ENCODE measurements around the gene BAG1. TPM values are rescaled to one million over a fixed set of nuclear protein-coding genes. Genes with fewer than 3 reads are reported as not detected.

Gene BAG1
- total and polyA plus RNA-seq, 2 of the 13 experiments (the other 11 are each of a cell fraction or from before 2014, with no cell fraction given) = 23.1 to 59.5 TPM

DNA sequence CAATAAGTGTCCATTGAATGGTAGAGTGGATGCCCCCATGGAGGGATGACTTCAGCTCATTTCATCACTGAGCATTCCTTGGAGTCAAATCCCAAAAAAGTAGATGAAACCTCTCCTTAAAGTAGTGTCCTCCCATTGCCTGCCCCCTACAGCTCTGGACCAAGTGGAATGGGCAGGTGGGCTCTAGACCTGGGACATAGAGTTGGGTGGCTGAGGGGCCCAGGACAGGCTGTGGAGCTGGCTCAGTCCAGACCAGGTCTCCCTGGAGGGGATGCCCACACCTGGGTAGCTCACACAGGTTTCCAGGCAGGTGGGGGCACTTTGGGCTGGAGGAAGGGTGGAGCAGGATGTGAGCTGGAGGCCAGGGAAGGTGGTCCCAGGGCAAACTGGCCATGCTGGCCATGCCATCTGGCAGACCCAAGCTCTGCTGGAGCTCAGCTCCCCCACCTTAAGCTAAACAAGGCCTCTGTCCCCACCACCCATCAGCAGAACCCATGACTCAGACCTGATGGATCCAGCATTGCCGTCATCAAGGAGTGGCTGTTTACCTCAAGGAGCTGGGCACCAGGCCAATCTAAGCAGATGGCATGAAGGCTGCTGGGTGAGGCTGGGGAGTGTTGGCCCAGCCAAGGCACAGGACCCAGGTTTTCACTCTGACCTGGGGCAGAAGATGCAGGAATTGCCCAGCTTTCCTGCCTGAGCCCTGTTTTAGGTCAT, 30.7 kb downstream of the BAG1 start:
- Histone ChIP-seq H3K36me3 (replicated peaks in 1 of 2; ENCODE audit: control insufficient read depth in 1 of 2, insufficient read depth in 2 of 2, low read length in 2 of 2) (no peaks in the 10 kb centered on the region), H2AFZ (ENCODE audit: low read length) (no peak overlapping the region), H3K79me2 (ENCODE audit: insufficient read depth, low read length) (no peaks in the 10 kb centered on the region), H3K4me1 (ENCODE audit: insufficient read depth, low read length) (peaks cover 35% of the 10 kb centered on the region), H3K9me3 (ENCODE audit: low read length) (no peaks in the 10 kb centered on the region), H3K27me3 (ENCODE audit: control insufficient read depth in 1 of 2, insufficient read depth in 2 of 2, low read length in 2 of 2) (peaks cover 2 to 7% of the 10 kb centered on the region in 2 experiments; a peak in 2 of 5 replicates), H3K9ac (ENCODE audit: insufficient read depth, low read depth, low read length) (no peak overlapping the region), H3K4me3 (replicated peaks in 1 of 3; ENCODE audit: insufficient read depth in 1 of 3, low read depth in 2 of 3, low read length in 3 of 3) (no peak overlapping the region), H4K20me1 (ENCODE audit: insufficient read depth, low read length) (no peaks in the 10 kb centered on the region), H3K4me2 (ENCODE audit: low read depth, low read length) (no peak overlapping the region), H3K27ac (ENCODE audit: extremely low read length, insufficient read depth, low read length) (no peak overlapping the region)
- ChIA-PET CTCF (ENCODE audit: low intra/inter-chr PET ratio, low total read pairs) (no interaction called here), POLR2A (interaction anchor here (0.7 kb wide), 1 partner anchor 56 kb away, joined by 3 read pairs; the partner anchor contains the start of gene NFX1)
- ATAC-seq (no peak), FAIRE-seq (no peak), DNase-seq (ENCODE audit: low spot score) (no peak)
- WGBS (ENCODE audit: low lambda C conversion rate) = no CpG with 5 or more reads among the region's 1 CpG
- BruUV-seq (replicated peaks) = no TSS peak
- TF ChIP-seq TBX3 (IDR thresholded peaks at IDR 0.05; ENCODE audit: borderline replicate concordance) (no peak), SALL2 (CRISPR knock-in tag; IDR thresholded peaks at IDR 0.05) (no peak), ZKSCAN5 (CRISPR knock-in tag; IDR thresholded peaks at IDR 0.05) (no peak), SNRNP70 (IDR thresholded peaks at IDR 0.05; ENCODE audit: low read depth, low read length) (no peak)
- TF ChIP-seq, protein P1, sequence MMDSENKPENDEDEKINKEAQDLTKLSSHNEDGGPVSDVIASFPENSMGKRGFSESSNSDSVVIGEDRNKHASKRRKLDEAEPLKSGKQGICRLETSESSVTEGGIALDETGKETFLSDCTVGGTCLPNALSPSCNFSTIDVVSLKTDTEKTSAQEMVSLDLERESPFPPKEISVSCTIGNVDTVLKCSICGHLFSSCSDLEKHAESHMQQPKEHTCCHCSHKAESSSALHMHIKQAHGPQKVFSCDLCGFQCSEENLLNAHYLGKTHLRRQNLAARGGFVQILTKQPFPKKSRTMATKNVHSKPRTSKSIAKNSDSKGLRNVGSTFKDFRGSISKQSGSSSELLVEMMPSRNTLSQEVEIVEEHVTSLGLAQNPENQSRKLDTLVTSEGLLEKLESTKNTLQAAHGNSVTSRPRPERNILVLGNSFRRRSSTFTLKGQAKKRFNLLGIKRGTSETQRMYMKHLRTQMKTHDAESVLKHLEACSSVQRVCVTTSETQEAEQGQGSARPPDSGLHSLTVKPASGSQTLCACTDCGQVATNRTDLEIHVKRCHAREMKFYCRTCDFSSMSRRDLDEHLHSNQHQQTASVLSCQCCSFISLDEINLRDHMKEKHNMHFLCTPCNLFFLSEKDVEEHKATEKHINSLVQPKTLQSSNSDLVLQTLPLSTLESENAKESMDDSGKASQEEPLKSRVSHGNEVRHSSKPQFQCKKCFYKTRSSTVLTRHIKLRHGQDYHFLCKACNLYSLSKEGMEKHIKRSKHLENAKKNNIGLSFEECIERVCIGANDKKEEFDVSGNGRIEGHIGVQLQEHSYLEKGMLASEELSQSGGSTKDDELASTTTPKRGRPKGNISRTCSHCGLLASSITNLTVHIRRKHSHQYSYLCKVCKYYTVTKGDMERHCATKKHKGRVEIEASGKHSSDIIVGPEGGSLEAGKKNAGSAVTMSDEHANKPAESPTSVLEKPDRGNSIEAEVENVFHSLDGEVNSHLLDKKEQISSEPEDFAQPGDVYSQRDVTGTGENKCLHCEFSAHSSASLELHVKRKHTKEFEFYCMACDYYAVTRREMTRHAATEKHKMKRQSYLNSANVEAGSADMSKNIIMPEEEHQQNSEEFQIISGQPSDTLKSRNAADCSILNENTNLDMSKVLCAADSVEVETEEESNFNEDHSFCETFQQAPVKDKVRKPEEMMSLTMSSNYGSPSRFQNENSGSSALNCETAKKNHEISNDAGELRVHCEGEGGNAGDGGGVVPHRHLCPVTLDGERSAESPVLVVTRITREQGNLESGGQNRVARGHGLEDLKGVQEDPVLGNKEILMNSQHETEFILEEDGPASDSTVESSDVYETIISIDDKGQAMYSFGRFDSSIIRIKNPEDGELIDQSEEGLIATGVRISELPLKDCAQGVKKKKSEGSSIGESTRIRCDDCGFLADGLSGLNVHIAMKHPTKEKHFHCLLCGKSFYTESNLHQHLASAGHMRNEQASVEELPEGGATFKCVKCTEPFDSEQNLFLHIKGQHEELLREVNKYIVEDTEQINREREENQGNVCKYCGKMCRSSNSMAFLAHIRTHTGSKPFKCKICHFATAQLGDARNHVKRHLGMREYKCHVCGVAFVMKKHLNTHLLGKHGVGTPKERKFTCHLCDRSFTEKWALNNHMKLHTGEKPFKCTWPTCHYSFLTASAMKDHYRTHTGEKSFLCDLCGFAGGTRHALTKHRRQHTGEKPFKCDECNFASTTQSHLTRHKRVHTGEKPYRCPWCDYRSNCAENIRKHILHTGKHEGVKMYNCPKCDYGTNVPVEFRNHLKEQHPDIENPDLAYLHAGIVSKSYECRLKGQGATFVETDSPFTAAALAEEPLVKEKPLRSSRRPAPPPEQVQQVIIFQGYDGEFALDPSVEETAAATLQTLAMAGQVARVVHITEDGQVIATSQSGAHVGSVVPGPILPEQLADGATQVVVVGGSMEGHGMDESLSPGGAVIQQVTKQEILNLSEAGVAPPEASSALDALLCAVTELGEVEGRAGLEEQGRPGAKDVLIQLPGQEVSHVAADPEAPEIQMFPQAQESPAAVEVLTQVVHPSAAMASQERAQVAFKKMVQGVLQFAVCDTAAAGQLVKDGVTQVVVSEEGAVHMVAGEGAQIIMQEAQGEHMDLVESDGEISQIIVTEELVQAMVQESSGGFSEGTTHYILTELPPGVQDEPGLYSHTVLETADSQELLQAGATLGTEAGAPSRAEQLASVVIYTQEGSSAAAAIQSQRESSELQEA (CRISPR knock-in tag; IDR thresholded peaks at IDR 0.05; ENCODE audit: not compliant biosample characterization) = no peak
- TF ChIP-seq, protein P2, sequence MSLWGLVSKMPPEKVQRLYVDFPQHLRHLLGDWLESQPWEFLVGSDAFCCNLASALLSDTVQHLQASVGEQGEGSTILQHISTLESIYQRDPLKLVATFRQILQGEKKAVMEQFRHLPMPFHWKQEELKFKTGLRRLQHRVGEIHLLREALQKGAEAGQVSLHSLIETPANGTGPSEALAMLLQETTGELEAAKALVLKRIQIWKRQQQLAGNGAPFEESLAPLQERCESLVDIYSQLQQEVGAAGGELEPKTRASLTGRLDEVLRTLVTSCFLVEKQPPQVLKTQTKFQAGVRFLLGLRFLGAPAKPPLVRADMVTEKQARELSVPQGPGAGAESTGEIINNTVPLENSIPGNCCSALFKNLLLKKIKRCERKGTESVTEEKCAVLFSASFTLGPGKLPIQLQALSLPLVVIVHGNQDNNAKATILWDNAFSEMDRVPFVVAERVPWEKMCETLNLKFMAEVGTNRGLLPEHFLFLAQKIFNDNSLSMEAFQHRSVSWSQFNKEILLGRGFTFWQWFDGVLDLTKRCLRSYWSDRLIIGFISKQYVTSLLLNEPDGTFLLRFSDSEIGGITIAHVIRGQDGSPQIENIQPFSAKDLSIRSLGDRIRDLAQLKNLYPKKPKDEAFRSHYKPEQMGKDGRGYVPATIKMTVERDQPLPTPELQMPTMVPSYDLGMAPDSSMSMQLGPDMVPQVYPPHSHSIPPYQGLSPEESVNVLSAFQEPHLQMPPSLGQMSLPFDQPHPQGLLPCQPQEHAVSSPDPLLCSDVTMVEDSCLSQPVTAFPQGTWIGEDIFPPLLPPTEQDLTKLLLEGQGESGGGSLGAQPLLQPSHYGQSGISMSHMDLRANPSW (CRISPR knock-in tag; IDR thresholded peaks at IDR 0.05; ENCODE audit: borderline replicate concordance) = no peak
- TF ChIP-seq, protein P3, sequence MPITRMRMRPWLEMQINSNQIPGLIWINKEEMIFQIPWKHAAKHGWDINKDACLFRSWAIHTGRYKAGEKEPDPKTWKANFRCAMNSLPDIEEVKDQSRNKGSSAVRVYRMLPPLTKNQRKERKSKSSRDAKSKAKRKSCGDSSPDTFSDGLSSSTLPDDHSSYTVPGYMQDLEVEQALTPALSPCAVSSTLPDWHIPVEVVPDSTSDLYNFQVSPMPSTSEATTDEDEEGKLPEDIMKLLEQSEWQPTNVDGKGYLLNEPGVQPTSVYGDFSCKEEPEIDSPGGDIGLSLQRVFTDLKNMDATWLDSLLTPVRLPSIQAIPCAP (CRISPR knock-in tag; IDR thresholded peaks at IDR 0.05; ENCODE audit: low read depth) = no peak
- intact Hi-C loops (cut with micrococcal nuclease; ENCODE audit: unreplicated experiment) = no loop called here
- in situ Hi-C loops (cut with HindIII; ENCODE audit: extremely low pct_ligation_motif_present, low pct_unique_long_range_greater_than_20kb) = no loop called here

All from HepG2 (cell line).